Brain pericyte (primary cell): ENCODE results near the gene KLHL3.

ENCODE experiments used
- DNase-seq: peaks from one replicate; pipeline ENCODE4 v3.0.0-alpha.2; 2012; ENCODE audit warnings: low read depth, low spot score

The KLHL3 gene

DNA sequence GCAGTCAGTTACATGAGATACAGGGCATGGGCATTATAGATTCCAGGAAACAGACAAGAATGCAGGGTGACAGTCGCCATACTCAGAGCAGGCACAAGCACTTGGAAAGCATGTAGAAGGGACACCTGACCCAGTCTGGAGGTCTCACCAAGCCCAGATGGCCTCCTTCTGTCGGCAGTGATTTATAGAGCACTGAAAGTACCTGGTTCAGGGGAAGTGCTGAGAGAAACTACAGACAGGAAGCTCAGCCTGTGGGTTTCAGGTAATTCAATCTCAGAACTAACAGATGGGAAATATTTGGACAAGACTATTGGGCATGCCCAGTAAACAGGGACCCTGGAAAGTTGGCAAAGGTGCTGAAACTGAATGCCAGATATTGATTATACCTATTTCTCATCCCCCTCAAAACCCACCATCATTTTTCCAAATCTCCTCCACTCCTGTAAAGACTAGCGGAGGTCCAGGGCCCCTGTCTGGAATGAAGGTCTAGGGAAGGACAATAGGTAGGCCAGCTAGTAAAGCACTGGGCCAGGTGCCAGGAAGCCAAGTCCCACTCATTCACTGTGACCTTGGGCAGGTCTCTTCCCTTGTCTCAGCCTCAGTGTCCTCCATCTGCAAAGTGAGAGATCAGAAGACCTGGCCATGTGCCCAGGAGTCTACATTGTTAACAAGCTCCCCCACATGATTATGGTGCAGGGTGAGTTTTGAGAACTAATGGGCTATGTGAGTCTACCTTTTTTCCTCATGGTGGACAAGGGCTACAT lies 26.9 kb downstream of the KLHL3 start:
- no peak for DNase-seq

DNA sequence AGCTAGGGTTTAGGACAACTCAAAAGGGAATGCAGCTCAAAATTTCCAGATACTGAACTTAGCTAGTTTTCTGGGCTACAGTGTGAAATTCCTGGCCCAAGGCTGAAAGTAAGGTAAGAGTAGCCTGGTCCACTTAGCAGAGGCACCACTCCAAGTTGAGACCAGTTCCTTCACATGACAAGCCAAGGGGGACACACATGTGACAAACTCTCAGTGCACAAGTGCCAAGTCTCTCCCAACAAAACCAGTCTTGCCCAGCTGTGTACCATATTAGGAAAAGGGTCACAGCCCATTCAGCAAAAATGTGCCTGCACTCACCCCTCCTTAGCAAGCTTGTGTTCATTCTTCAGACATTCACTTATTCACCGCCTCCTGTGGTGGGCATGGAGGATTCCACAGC lies 27.8 kb downstream of the KLHL3 start:
- DNase-seq: no peak

DNA sequence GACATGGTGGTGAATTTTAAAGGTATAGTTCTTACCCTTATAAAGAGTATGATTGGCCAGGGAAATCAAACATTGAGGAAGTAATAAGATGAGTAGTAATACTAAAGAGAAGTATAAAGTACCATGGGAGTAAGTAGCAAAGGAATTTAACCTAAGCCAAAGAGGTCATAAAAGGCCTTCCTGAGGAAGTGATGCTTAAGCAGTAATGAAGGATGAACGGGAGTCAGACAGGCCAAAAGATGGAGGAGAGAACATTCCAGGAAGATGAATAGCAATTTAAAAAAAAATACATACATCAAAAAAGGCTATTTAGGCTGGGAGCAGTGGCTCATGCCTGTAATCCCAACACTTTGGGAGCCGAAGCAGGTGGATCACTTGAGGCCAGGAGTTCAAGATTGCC lies 29.0 kb downstream of the KLHL3 start:
- no peak for DNase-seq

DNA sequence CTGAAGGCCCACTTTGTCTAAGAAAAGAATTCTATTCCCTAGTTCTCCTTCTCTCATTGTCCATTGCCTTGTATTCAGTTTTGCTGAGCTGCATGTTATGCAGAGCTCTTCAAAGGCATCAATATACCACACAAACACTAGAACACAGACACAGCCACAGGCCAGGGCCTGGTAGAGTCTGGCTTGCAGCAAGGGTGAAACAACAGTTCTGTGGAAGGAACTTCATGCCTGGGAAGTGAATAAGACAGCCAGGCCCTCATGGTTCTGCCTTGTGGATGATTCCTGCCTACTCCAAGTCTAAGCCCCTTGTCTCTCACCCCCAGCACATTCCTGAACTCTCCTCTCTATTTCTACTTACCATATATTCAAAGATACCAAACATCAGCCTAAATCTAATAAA lies 30.8 kb downstream of the KLHL3 start:
- no peak for DNase-seq

DNA sequence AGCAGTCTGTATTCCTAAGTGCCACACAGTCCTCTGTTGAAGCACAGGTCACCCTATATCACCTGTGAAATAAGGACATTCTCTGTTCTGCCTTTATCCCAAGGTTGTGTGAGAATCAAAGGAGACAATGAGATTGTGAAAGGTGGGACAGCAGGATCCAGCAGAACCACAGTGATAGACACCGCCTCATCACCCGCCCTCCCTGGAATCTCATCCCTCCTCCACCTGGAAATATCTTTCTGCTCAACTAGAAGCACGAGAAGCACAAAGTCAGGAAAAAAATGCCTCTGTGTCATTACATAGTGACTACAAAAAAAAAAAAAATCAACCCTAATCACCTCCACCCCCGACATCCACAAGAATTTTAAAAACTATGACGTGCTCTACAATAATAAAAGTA lies 32.3 kb downstream of the KLHL3 start:
- no peak for DNase-seq

DNA sequence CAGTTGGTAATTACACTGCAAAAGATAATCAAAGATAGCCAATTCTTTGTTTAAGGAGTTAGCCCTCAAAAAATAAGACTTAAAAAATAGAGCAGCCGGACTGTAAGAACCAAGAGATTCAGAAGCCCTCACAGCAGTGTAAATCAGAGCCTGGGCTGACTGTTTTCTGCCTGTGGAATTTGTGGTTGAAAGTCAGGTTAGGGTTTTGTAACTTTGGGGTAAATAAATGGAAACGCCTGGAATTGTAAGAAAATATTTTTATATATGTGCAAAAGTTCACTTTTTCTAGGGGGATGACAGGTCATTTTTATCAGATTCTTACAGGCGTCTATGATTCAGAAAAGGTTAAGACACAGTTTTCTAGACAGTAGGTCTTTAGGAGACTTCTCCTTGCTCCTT lies 35.6 kb downstream of the KLHL3 start:
- no peak for DNase-seq

DNA sequence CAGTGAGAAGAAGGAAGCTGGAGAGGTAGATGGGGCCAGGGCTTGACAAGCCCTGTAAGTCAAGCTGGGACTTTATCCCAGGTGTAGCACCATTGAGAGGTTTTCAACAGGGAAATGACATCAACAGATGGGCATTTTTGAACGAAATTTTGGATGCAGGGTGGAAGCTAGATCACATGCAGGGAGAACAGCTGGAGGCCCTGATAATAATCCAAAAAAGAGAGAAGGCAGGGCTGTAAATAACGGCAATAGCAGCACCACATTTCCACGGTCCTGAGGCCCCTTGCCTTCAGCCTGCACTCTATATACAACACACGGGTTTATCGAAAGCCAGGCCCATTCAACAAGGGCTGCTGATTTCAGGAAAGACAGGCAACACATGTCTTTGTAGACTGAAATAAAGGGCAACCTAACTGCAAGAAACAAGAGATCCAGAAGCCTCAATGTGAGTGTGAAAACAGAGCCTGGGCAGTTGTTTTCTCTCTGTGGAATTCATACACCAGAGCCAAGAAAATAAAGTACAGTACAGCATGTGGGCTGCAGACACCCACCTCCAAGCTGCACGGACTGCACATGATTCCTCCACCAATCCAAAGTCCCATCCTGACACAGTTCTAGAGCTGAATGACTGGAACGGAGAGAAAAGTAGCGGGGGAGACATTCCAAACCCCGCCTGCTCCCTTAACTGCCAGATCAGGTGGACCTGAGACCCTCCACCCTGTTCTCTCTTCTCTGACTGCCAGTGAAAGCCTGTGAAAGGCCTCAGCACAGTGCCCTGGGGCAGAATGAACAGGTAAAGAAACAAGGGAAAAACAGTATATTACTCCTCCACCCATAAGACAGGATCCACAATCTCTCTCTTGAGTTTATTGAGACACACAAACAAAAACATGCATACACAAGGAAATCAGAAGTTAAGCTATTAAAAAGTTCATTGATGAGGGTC lies 36.3 kb downstream of the KLHL3 start:
- DNase-seq: no peak

DNA sequence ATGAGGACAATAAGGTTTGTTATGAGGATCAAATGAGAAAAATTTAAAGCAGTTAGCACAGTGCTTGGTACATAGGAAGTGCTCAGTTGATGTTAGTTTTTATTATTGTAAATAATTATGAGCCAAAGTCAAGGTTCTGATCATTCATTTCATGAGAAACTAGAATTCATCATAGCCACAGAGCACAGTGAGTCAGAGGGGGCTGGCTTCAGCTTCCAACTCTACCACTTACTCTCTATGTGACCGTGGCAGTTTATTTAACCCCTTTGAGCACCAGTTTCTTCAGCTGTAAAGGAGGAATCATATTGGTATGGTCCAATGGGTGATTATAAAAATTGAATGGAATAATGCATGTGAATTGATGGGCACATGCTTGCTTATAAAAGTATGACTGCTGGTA lies 39.4 kb downstream of the KLHL3 start:
- no peak for DNase-seq

DNA sequence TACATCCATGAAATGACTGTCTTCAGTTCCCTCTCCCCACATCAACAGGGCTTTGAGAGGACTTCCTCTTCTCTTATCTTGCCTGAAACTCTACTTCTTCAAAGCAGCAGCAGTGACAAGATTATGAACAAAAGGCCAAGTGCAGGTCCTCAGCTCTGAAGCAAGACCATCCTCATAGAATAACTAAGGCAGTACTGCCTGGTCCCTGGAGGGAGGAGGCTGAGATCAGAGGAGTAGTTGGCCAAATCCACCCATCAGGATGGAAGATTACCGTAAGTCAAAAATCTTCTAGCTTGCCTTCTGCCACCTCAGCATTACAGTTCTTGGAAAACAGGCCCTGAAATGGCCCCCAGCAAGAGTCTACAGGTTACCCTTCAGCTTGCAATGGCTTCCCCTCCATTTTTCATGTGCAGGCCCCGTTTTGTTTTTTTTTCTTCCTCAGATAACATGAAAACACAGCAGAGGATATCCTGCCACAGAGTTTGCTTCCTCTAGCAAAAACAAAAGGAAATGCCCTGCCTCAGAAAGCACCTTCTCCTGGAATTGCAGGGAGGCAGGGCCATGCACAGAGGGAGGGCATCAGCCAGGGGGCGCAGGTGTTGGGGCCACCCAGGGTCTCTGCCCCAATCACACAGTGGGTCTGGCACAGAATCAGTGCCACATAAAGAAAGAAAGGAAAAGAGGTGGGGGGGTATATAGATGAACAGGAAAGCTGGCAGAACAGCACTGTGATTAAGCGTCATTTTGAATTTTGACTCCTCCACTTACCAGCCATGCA lies 40.0 kb downstream of the KLHL3 start:
- no peak for DNase-seq

DNA sequence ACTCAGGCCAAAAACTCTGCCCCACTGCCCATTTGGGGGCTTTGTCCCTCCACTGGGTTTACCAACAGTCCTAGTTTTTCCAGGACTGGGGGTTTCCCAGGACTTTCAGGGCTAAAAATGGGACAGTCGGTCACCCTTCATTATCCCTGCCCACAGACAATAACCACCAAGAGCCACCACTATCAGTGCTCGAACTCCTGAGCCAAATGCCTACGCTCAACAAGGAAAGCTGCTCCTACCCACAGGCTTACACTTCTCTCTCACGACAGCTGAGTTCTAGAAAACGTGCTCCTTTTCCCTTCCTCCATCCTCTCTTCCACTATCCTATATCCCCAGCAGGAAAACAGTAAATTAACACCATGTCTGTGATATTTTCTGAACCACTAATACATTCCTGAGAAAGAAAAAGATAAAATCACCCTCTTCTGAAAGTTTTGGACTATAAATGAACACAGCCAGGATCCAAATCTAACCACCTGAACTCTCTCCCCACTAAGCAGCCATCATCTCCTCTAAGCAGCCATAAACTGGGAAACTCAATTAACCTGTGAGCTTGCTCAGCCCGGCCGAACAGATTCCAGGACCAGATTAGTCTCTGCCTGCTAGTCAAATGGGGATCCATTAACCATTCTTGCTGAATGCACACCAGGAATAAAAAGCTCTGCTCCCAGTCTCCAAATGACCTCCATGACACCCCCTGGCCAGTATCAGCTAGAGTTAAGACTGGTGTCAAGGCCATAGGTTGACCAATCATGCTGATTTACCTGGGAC lies 41.8 kb downstream of the KLHL3 start:
- DNase-seq: no peak

DNA sequence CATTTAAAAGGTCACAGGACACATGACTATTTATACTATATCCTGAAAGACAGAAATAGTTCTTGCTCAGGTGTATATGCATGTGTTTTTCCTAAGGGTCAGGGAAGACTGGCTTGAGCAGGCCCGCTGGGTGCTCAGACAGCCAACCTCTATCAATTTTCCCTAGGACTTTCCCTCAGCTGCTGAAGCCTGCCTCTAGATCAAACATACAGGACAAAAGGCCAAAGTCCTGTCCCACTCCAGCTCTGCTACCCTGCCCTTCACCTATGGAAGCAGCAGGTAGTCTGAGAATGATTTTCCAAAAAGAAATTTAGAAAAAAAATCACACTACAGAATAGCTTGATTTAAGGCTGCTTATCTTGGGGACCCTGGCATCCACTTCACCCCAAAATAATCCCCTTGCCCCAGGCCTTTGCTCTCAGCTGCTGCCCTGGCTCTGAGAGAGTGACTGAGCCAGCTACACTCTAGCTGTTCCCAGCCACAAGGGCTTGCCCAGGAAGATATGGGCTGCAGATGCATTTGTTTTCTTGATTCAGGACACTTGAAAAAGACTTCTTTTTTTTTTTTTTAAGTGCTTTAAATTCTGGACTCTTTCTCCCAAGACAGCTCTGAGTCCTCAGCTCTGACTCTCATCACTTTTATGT lies 42.5 kb downstream of the KLHL3 start:
- no peak for DNase-seq

DNA sequence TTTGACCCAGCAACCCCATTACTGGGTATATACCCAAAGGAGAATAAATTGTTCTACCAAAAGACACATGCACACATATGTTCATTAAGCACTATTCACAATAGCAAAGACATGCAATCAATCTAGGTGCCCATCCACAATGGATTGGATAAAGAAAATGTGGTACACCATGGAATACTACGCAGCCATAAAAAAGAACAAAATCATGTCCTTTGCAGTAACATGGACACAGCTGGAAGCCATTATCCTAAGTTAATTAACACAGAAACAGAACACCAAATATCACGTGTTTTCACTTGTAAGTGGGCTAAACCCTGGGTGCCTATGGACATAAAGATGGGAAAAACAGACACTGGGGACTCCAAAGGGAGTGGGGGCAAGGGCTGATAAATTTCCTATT lies 46.6 kb downstream of the KLHL3 start:
- no peak for DNase-seq

DNA sequence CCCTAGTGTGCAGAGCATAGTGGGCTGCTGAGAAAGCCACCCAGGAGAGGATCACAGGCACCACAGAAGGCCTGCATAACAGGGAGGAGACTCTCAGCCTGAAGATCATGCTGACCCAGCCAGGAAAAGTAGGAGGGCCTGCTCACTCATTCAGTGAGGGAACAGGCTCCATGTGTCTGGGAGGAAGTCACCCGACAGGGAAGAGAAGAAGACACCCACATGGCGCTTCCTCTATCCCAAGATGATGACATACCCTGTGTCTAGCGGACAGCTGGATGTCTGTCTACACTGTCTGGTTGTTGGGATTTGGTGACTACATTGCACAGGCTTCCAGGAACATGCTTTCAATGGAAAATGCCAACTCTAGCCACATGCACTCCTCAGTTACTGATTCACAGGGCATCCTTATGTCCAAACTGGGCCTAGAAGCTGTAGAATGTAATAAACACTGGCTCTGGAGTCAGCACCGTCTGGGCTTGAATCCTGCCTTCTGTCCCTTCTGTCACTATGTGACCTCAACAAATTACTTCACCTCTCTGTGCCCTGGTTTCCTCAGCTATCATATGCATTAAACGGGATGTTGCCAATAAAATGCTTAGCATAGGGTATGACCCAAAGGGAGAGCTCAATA lies 47.6 kb downstream of the KLHL3 start:
- DNase-seq: no peak

DNA sequence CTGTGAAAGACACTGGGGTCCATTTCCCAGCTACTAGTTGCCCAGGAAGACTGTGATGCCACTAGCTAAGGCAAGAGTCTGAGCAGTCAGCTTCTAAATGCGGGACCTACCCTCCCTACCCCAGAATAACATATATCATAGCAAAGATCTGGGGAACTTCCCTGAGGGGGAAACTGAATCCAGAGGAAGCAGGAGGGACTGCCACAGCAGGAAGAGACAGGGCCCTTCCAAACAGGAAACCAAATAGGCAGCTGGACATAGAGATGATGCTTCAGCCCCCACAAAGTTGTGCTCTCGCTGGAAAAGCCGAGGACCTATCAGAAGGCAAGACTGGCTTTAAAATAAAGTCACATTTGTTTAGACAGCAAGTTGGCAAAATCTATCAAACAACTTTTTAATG lies 51.1 kb downstream of the KLHL3 start:
- DNase-seq: no peak

DNA sequence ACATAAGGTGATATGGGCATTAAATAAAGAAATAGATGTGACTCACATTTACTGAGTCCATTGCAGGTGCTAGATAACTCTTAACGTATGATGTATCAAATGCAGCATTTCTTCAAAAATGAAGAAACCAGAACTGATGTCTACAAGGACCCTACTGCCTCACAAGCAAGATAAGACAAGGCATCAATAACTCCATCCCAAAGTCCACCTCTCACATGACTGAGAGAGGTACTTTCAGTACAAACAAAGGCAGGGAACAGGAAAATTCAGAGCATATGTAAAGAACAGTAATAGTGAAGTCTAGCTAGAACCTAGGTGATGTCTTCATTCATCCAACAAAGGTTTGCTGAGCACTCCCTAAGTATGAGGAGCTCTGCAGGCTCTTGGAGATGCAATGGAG lies 54.7 kb downstream of the KLHL3 start:
- no peak for DNase-seq

DNA sequence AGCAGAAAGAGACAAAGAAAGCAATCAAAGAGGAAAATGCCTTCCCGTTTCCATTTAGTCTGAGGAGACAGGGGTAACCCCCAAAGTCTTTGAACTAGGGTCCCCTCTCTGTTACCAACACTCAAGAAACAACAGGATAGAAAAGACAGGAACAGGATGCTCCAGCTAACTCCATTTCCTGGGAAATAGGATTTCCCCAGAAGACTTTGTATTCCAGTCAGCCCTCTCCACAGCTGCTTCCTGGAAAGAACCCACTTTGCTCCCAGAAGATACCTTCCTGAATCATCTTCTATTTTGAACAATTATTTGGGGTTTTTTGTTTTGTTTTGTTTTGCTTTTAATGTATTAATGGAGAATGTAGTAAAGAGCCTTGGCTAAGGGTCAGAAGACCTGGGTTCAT lies 56.0 kb downstream of the KLHL3 start:
- DNase-seq: no peak

DNA sequence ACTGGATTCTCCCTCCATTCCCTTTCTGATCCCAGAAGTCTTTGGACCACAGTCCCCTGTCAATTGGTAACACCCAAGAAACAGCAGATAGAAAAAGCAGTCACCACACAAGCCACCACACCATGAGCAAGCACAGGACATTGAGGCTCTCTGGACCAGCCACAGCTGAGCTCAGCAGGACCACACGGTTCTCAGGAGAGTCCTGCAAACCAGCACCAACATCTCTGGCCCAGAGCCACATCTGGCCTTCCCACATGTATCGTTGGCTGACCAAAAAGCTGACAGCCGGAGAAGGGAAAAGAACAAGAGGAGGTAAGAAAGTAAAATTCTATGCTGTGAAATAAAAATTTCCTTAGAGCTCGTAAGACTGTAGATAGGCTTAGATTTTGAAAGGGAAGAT lies 56.7 kb downstream of the KLHL3 start:
- no peak for DNase-seq

DNA sequence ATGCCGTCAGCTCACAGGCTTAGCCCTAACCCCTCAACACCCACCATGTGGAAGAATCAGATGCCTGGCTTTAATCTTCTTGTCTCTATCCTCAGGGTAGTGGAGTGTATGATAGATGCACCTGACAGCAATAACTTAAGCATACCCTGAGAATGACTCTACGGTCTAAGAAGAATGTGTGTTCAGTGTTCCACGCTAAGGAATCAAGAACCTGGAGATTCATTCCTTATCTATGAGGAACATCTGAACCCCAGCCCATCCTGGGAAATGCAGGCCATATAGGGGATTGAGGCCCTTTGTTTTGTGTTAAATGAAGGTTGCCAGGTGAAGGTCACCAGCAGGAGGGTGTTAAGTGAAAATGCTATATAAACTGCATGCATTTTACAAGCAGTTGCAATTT lies 63.0 kb downstream of the KLHL3 start:
- DNase-seq: no peak

DNA sequence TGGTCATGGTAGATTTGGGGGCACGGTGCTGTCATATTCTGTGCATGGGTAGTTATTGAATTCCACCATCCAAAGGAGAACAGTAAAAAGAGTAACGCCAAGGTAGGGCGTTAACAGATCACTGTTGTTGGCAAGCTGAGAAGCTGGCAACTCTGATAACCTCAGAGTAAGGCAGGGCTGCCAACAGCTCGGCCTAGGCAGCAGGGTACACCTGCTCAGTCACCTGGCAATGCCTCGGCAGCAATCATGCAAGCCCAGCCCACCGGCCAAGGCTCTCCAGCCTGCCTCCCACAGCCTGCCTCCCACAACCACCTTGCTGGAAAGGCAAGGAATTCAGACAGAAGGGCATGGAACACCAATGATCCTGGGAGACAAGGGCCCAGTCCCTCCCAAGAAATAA lies 63.9 kb downstream of the KLHL3 start:
- DNase-seq: no peak

DNA sequence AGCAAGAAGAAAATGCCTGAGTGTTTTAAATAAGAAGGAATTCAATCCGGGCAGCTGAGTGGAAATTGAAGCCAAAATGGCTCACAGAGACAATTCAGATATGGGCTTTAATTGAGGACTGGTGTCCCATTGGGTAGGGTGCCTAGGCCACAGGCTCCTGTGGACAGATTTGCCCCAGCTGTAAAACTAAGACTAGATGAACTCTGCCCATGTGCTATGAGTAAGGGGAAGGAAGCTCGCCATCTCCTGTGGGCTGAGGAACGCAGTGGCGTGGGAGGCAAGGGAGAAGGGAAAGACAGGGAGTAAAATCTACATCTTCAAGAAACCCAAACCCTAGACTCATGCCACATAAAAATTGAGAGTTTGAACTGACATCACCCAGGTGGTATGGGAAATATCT lies 66.1 kb downstream of the KLHL3 start:
- DNase-seq: no peak

DNA sequence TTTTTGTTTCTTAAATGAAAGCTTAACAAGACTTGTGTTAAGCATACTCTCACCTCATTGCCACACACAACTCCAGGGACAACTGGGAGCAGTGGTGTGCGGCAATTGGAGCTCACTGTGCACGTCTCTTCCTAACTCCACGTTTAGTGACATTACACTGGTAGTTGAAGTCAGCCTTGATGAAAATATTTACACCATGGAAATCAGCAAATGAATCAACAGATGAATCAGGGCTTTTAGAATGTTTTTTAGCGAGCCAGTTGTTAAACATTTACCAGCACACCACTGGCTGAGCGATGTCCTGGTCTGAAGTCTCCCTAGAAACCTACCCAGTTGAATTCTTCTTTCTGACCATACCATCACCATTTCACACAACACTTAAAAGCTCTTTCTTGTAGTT lies 67.3 kb downstream of the KLHL3 start:
- DNase-seq: no peak
